OCI-LY7 (cell line): ENCODE measurements around the gene NFATC2.

Experiments
- EZH2phosphoT487 ChIP-seq: fragments of 200-600 bp; sonication (generic); IDR thresholded peaks from 2 replicates; pipeline ENCODE4 v1.6.1; 2018; ENCODE audit warnings: low read depth, borderline replicate concordance, mild to moderate bottlenecking, mixed run types, antibody characterized with exemption, low read length, moderate library complexity, mixed read lengths
- TF ChIP-seq, protein P1 (sequence below): fragments of 200-600 bp; sonication (generic); conservative IDR thresholded peaks from 2 replicates; pipeline ENCODE4 v1.5.1; 2014; ENCODE audit warnings: mild to moderate bottlenecking, antibody characterized with exemption, low read length, moderate library complexity, mixed read lengths

DNA sequence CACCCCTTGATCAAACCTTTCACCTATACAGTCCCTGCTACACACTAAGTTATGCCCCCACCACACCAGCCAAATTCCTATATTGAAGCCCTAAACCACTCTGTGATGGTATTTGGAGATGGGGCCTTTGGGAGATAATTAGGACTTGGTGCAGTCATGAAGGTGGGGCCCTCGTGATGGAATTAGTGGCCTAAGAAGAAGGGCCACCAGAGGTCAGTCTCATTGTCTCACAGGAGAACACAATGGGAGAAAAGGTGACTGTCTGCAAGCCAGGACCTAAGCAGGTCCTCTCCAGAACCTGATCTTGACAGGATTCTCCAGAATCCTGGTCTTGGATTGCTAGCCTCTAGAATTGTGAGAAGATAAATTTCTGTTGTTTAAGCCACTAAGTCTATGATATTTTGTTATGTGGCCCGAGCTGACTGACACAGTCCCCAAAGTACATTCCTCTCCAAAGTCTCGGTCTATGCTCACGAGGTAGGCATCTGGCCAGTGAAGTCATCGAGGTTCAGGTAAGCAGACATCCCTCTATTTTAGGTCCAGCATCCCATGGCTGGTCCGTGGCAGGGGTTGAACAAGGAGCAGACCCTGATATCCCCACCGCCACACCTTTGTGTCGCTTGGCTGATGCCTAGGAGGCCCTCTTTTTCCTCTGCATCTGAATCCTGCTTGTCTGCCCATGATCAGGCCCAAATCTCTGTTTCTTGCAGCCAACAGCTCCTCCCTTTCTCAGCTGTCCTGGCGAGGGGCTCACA lies 138.9 kb downstream of the NFATC2 start:
- TF ChIP-seq, protein P1, sequence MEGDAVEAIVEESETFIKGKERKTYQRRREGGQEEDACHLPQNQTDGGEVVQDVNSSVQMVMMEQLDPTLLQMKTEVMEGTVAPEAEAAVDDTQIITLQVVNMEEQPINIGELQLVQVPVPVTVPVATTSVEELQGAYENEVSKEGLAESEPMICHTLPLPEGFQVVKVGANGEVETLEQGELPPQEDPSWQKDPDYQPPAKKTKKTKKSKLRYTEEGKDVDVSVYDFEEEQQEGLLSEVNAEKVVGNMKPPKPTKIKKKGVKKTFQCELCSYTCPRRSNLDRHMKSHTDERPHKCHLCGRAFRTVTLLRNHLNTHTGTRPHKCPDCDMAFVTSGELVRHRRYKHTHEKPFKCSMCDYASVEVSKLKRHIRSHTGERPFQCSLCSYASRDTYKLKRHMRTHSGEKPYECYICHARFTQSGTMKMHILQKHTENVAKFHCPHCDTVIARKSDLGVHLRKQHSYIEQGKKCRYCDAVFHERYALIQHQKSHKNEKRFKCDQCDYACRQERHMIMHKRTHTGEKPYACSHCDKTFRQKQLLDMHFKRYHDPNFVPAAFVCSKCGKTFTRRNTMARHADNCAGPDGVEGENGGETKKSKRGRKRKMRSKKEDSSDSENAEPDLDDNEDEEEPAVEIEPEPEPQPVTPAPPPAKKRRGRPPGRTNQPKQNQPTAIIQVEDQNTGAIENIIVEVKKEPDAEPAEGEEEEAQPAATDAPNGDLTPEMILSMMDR = peak; percentile 62
- TF ChIP-seq EZH2phosphoT487 = no peak
